ES-I3 (cell line): ENCODE measurements around the gene PCGF2.
"Not testable (repeated sequence)": the region's sequence is repeated elsewhere in the genome, so short reads cannot be mapped to it uniquely, and the experiment has no call there.

Experiments
- H3K36me3 ChIP-seq: 2 replicates; pipeline ENCODE4 v1.6.1; 2013; ENCODE audit warnings: mild to moderate bottlenecking, low read length, control low read depth, moderate library complexity; ENCODE audit not compliant: insufficient read depth
- H3K4me1 ChIP-seq: 2 replicates; pipeline ENCODE4 v1.6.1; 2013; ENCODE audit warnings: mild to moderate bottlenecking, control low read depth, low read length; ENCODE audit not compliant: insufficient read depth
- H3K9ac ChIP-seq: 2 replicates; pipeline ENCODE4 v1.6.1; 2013; ENCODE audit warnings: low read depth, mild to moderate bottlenecking, low read length, moderate library complexity
- H3K9me3 ChIP-seq: 2 replicates; pipeline ENCODE4 v1.6.1; 2013; ENCODE audit warnings: mild to moderate bottlenecking, low read length, moderate library complexity; ENCODE audit not compliant: control insufficient read depth, insufficient read depth

Gene PCGF2

GRCh38 chr17:38748149-38748891 is at the start of gene PCGF2:
PCGF2 (minus strand) TSS chr17:38748336; CDS start chr17:38740402, 7,934 bp downstream.
- Histone ChIP-seq H3K9ac (peak within 1 kb of the TSS; percentile 88), H3K36me3 (no peaks in the 10 kb centered on the region), H3K4me1 (peaks cover 20% of the 10 kb centered on the region), H3K9me3 (no peaks in the 10 kb centered on the region)

- Histone ChIP-seq H3K9me3 (no peaks in the 10 kb centered on the region), H3K36me3 (peaks cover 5% of the 10 kb centered on the region), H3K4me1 (no peaks in the 10 kb centered on the region; the same call in 1 of the 2 replicates), H3K9ac (peak overlapping the region; percentile 21; the same call in 1 of the 2 replicates)
These were observed 49.7 kb upstream of the PCGF2 start for GRCh38 chr17:38797828-38798227.

GRCh38 chr17:38797158-38797490 is 49.0 kb upstream of the PCGF2 start:
- H3K9me3 ChIP-seq: no peaks in the 10 kb centered on the region
- H3K9ac ChIP-seq: no peak overlapping the region
- peaks cover 5% of the 10 kb centered on the region for H3K36me3 ChIP-seq
- no peaks in the 10 kb centered on the region; the same call in 1 of the 2 replicates for H3K4me1 ChIP-seq

GRCh38 chr17:38796451-38797157 is 48.5 kb upstream of the PCGF2 start:
- peaks cover 5% of the 10 kb centered on the region for H3K36me3 ChIP-seq
- H3K4me1 ChIP-seq: no peaks in the 10 kb centered on the region; the same call in 1 of the 2 replicates
- no peak overlapping the region for H3K9ac ChIP-seq
- no peaks in the 10 kb centered on the region for H3K9me3 ChIP-seq

- Histone ChIP-seq H3K4me1 (peaks cover 10% of the 10 kb centered on the region), H3K36me3 (peaks cover 5% of the 10 kb centered on the region), H3K9ac (no peak overlapping the region), H3K9me3 (no peaks in the 10 kb centered on the region)
These were observed 46.1 kb upstream of the PCGF2 start for GRCh38 chr17:38794221-38794620.

GRCh38 chr17:38791162-38791561 is 43.0 kb upstream of the PCGF2 start:
- H3K9me3 ChIP-seq: no peaks in the 10 kb centered on the region
- H3K36me3 ChIP-seq: peaks cover 5% of the 10 kb centered on the region; the same call in 1 of the 2 replicates
- peaks cover 13% of the 10 kb centered on the region for H3K4me1 ChIP-seq
- H3K9ac ChIP-seq: no peak overlapping the region

GRCh38 chr17:38790148-38790707 is 42.1 kb upstream of the PCGF2 start:
- not testable (repeated sequence) for H3K36me3 ChIP-seq, H3K9me3 ChIP-seq, H3K9ac ChIP-seq
- peaks cover 13% of the 10 kb centered on the region for H3K4me1 ChIP-seq

- no peaks in the 10 kb centered on the region for H3K9me3 ChIP-seq
- H3K9ac ChIP-seq: no peak overlapping the region
- H3K36me3 ChIP-seq: peaks cover 5% of the 10 kb centered on the region; the same call in 1 of the 2 replicates
- peaks cover 13% of the 10 kb centered on the region for H3K4me1 ChIP-seq
These were observed 41.0 kb upstream of the PCGF2 start for GRCh38 chr17:38789185-38789584.

GRCh38 chr17:38787999-38788398 is 39.9 kb upstream of the PCGF2 start:
- not testable (repeated sequence) for H3K36me3 ChIP-seq, H3K9ac ChIP-seq, H3K9me3 ChIP-seq
- H3K4me1 ChIP-seq: peaks cover 13% of the 10 kb centered on the region

- H3K36me3 ChIP-seq: peaks cover 5% of the 10 kb centered on the region; the same call in 1 of the 2 replicates
- H3K9me3 ChIP-seq: no peaks in the 10 kb centered on the region
- H3K9ac ChIP-seq: no peak overlapping the region
- peaks cover 13% of the 10 kb centered on the region for H3K4me1 ChIP-seq
These were observed 38.2 kb upstream of the PCGF2 start for GRCh38 chr17:38786372-38786771.

- no peak overlapping the region for H3K9ac ChIP-seq
- H3K4me1 ChIP-seq: no peaks in the 10 kb centered on the region
- peaks cover 12% of the 10 kb centered on the region for H3K36me3 ChIP-seq
- no peaks in the 10 kb centered on the region for H3K9me3 ChIP-seq
These were observed 35.1 kb upstream of the PCGF2 start for GRCh38 chr17:38783227-38783626.

- Histone ChIP-seq H3K36me3 (peaks cover 17% of the 10 kb centered on the region), H3K4me1 (no peaks in the 10 kb centered on the region), H3K9me3 (no peaks in the 10 kb centered on the region), H3K9ac (no peak overlapping the region)
These were observed 32.0 kb upstream of the PCGF2 start for GRCh38 chr17:38779965-38780752.

- Histone ChIP-seq H3K4me1 (no peaks in the 10 kb centered on the region), H3K9me3 (no peaks in the 10 kb centered on the region), H3K36me3 (peaks cover 17% of the 10 kb centered on the region), H3K9ac (no peak overlapping the region)
These were observed 29.6 kb upstream of the PCGF2 start for GRCh38 chr17:38777641-38778250.

- Histone ChIP-seq H3K9ac (no peak overlapping the region), H3K36me3 (peaks cover 22% of the 10 kb centered on the region), H3K4me1 (no peaks in the 10 kb centered on the region), H3K9me3 (no peaks in the 10 kb centered on the region)
These were observed 25.1 kb upstream of the PCGF2 start for GRCh38 chr17:38773258-38773657.
